A673 (cell line): Measurements from ENCODE around the gene MAGEA9B. TPM values are rescaled to one million over a fixed set of nuclear protein-coding genes. Genes with fewer than 3 reads are reported as not detected.
"Not testable (repeated sequence)": the region's sequence is repeated elsewhere in the genome, so short reads cannot be mapped to it uniquely, and the experiment has no call there.

ENCODE experiments used
- BruUV-seq: library from RNA; stranded (reverse); fragments of 400-500 nt; replicated peaks from 2 replicates; lab custom pipeline; 2021; lab: Mats Ljungman, UMichigan
- CTCF ChIA-PET: fragments of 300-600 bp; sonication (Branson Sonifier 250); formaldehyde crosslinking; loops from one replicate; lab custom pipeline; 2022; ENCODE audit warnings: antibody characterized with exemption; lab: Charles Lee
- POLR2A ChIA-PET: fragments of 300-600 bp; sonication (Branson Sonifier 250); formaldehyde crosslinking; loops from one replicate; lab custom pipeline; 2022; ENCODE audit warnings: antibody characterized with exemption; ENCODE audit not compliant: low non-redundant PET; lab: Charles Lee
- DNase-seq: peaks from one replicate; pipeline ENCODE4 v3.0.0-alpha.2; 2015; ENCODE audit warnings: low spot score
- H3K27ac ChIP-seq: fragments of 200-600 bp; sonication (generic); 2 replicates; pipeline ENCODE4 v1.5.1; 2016; ENCODE audit warnings: mixed run types, low read depth, mild to moderate bottlenecking, mixed read lengths, antibody characterized with exemption, low read length; ENCODE audit not compliant: poor library complexity, severe bottlenecking
- H3K27me3 ChIP-seq: fragments of 200-600 bp; sonication (generic); replicated peaks from 2 replicates; pipeline ENCODE4 v1.6.1; 2017; ENCODE audit warnings: mixed run types, low read depth, mild to moderate bottlenecking, mixed read lengths, antibody characterized with exemption, low read length; ENCODE audit not compliant: insufficient read depth, poor library complexity
- H3K36me3 ChIP-seq: fragments of 200-600 bp; sonication (generic); 2 replicates; pipeline ENCODE4 v1.6.1; 2016; ENCODE audit warnings: mixed run types, mild to moderate bottlenecking, mixed read lengths, antibody characterized with exemption, low read length; ENCODE audit not compliant: insufficient read depth, poor library complexity, severe bottlenecking
- H3K4me1 ChIP-seq: fragments of 200-600 bp; sonication (generic); 2 replicates; pipeline ENCODE4 v1.6.1; 2017; ENCODE audit warnings: mixed run types, mild to moderate bottlenecking, mixed read lengths, antibody characterized with exemption, low read length; ENCODE audit not compliant: insufficient read depth, poor library complexity, severe bottlenecking
- H3K4me3 ChIP-seq: fragments of 200-600 bp; sonication (generic); 2 replicates; pipeline ENCODE4 v1.5.1; 2016; ENCODE audit warnings: low read depth, mixed run types, mild to moderate bottlenecking, mixed read lengths, low read length; ENCODE audit not compliant: poor library complexity, severe bottlenecking
- H3K9me3 ChIP-seq: fragments of 200-600 bp; sonication (generic); 2 replicates; pipeline ENCODE4 v1.6.1; 2016; ENCODE audit warnings: mixed run types, low read depth, mild to moderate bottlenecking, mixed read lengths, antibody characterized with exemption, low read length; ENCODE audit not compliant: poor library complexity, severe bottlenecking
- intact Hi-C: fragments of 100-400 bp; cut with micrococcal nuclease; formaldehyde crosslinking; loops from one replicate; pipeline ENCODE4 v1.10.0; 2022; ENCODE audit not compliant: unreplicated experiment
- total RNA-seq: library from RNA; stranded (reverse); gene quantifications from 2 replicates; pipeline ENCODE4 v1.2.3, GENCODE V29; 2021

Gene MAGEA9B
- total RNA-seq, 1 experiment from 2014 or later, result not detected

DNA sequence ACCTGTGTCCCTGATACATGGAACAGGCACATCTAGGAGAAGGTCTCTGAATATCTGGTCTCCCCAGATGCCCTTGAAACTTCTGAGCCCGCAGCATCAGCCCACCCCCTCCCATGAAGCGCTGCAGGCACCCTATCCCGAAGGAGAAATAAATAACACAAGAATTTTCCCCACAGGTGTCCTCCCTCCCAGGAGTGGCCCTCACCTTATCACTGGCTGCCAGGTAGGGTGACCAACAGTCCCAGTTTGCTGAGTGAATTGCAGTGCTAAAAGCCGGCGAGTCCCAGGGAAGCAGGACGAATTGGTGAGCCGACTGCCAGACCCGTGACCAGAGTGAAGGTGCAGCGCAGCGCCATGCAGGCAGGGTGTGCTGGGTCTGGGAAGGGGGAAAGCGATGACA, 53.3 kb downstream of the MAGEA9B start:
- DNase-seq, H3K27me3 ChIP-seq, POLR2A ChIA-PET, intact Hi-C loops, CTCF ChIA-PET, H3K27ac ChIP-seq, H3K36me3 ChIP-seq, H3K4me3 ChIP-seq, BruUV-seq, H3K4me1 ChIP-seq, H3K9me3 ChIP-seq: not testable (repeated sequence)

DNA sequence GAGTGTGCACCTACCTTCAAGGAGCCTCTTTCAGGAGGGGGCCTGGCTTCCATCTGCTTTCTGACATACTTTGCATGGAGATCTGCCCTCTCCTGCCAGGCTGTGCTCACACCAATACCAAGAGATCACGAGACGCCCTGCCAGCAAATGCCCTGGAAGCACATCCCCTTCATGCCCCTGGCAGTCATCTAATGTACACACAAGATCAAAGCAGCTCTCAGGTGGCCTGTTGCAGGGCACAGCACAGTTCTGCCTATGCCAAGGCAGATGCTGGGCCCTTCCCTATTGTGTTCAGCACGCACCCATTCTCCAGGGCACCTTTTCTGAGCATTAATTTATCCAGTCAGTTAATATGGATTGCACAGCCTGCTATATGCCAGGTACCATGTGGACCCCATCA, 54.4 kb downstream of the MAGEA9B start:
- H3K4me3 ChIP-seq, H3K4me1 ChIP-seq, H3K9me3 ChIP-seq, DNase-seq, CTCF ChIA-PET, H3K27ac ChIP-seq, H3K27me3 ChIP-seq, H3K36me3 ChIP-seq, BruUV-seq, POLR2A ChIA-PET, intact Hi-C loops: not testable (repeated sequence)

Other genes with a start within 250 kb of the MAGEA9B start
- gene IDS, start 82.2 kb downstream of the MAGEA9B start, total RNA-seq, result 42.0 and 50.7 TPM in 2 replicates
- 13.8 and 15.3 TPM in 2 replicates for gene EOLA1, start 46.4 kb downstream of the MAGEA9B start, total RNA-seq
- not detected in 2 replicates for gene HSFX3, start 37.5 kb downstream of the MAGEA9B start, total RNA-seq
- not detected in 2 replicates for gene HSFX2, start 7.9 kb upstream of the MAGEA9B start, total RNA-seq
- gene TMEM185A, start 44.3 kb upstream of the MAGEA9B start, total RNA-seq, result 18.4 and 23.6 TPM in 2 replicates
- not detected in 2 replicates for gene MAGEA11, start 124.6 kb upstream of the MAGEA9B start, total RNA-seq
- gene HSFX1, start 186.6 kb upstream of the MAGEA9B start, total RNA-seq, result 1.2 and 1.4 TPM in 2 replicates
- not detected in 2 replicates for gene MAGEA9, start 194.5 kb upstream of the MAGEA9B start, total RNA-seq